SH-SY5Y (cell line): ENCODE results near the gene TBCEL.

Experiments used
- GATA2 ChIP-seq: IDR thresholded peaks from 2 replicates; pipeline ENCODE4 v1.6.1; 2011; ENCODE audit warnings: mild to moderate bottlenecking, low read depth, low read length
- GATA3 ChIP-seq: IDR thresholded peaks from 2 replicates; pipeline ENCODE4 v1.6.1; 2011; ENCODE audit warnings: low read depth, mild to moderate bottlenecking, low read length, moderate library complexity

GRCh38 chr11:121112498-121113455, 88.9 kb downstream of the TBCEL start:
- no peak for TF ChIP-seq GATA3
- no peak for TF ChIP-seq GATA2
